GM23338 (cell line): ENCODE measurements around the gene TMEM87B. TPM values are rescaled to one million over a fixed set of nuclear protein-coding genes. Genes with fewer than 3 reads are reported as not detected.

Experiments used
- ATAC-seq: fragments of 200-7000 bp; cut with Tn5 transposase; 3 replicates; pipeline ENCODE4 v1.9.1; 2020
- DNase-seq: peaks from one replicate; pipeline ENCODE4 v3.0.0-alpha.2; 2015; ENCODE audit warnings: low spot score
- H2AFZ ChIP-seq: fragments of 200-600 bp; sonication (generic); 2 replicates; pipeline ENCODE4 v1.8.0; 2016; ENCODE audit warnings: antibody characterized with exemption, mild to moderate bottlenecking, moderate library complexity
- H3F3A ChIP-seq: fragments of 200-600 bp; sonication (generic); replicated peaks from 2 replicates; pipeline ENCODE4 v1.8.0; 2017; ENCODE audit warnings: antibody characterized with exemption, mixed run types, low read depth
- H3K27ac ChIP-seq: fragments of 200-600 bp; sonication (generic); 2 replicates; pipeline ENCODE4 v1.6.1; 2016; ENCODE audit warnings: low read depth
- H3K27me3 ChIP-seq: fragments of 200-600 bp; sonication (generic); 2 replicates; pipeline ENCODE4 v1.8.0; 2016; ENCODE audit warnings: mild to moderate bottlenecking, mixed run types, moderate library complexity; ENCODE audit not compliant: insufficient read depth
- H3K36me3 ChIP-seq: fragments of 200-600 bp; sonication (generic); 2 replicates; pipeline ENCODE4 v1.8.0; 2016; ENCODE audit warnings: mild to moderate bottlenecking; ENCODE audit not compliant: insufficient read depth
- H3K4me1 ChIP-seq: fragments of 200-600 bp; sonication (generic); 2 replicates; pipeline ENCODE4 v1.8.0; 2016; ENCODE audit warnings: mild to moderate bottlenecking, moderate library complexity; ENCODE audit not compliant: insufficient read depth
- H3K4me2 ChIP-seq: fragments of 200-600 bp; sonication (generic); 2 replicates; pipeline ENCODE4 v1.7.1; 2017; ENCODE audit warnings: mixed run types
- H3K4me3 ChIP-seq: fragments of 200-600 bp; sonication (generic); 2 replicates; pipeline ENCODE4 v1.6.1; 2016; ENCODE audit warnings: mixed run types
- H3K79me2 ChIP-seq: fragments of 200-600 bp; sonication (generic); replicated peaks from 2 replicates; pipeline ENCODE4 v1.8.0; 2017; ENCODE audit warnings: mild to moderate bottlenecking; ENCODE audit not compliant: insufficient read depth
- H3K9me2 ChIP-seq: fragments of 200-600 bp; sonication (generic); 2 replicates; pipeline ENCODE4 v1.8.0; 2017; ENCODE audit not compliant: insufficient read depth
- H4K20me1 ChIP-seq: fragments of 200-600 bp; sonication (generic); replicated peaks from 2 replicates; pipeline ENCODE4 v1.8.0; 2017; ENCODE audit warnings: mild to moderate bottlenecking; ENCODE audit not compliant: insufficient read depth
- H3K27ac Mint-ChIP-seq: 2 replicates; pipeline ENCODE4 v1.8.0; 2020; ENCODE audit warnings: inconsistent platforms, mild to moderate bottlenecking, moderate library complexity, mixed read lengths
- H3K27me3 Mint-ChIP-seq: 3 replicates; pipeline ENCODE4 v1.8.0; 2022; ENCODE audit warnings: low read depth, mild to moderate bottlenecking, moderate library complexity, mixed read lengths, inconsistent platforms; ENCODE audit not compliant: insufficient read depth, poor library complexity
- H3K36me3 Mint-ChIP-seq: 3 replicates; pipeline ENCODE4 v1.8.0; 2021; ENCODE audit warnings: low read depth, mild to moderate bottlenecking, inconsistent platforms, moderate library complexity, mixed read lengths
- H3K4me1 Mint-ChIP-seq: 3 replicates; pipeline ENCODE4 v1.8.0; 2020; ENCODE audit warnings: mild to moderate bottlenecking, inconsistent platforms, mixed read lengths
- H3K4me3 Mint-ChIP-seq: 3 replicates; pipeline ENCODE4 v1.8.0; 2021; ENCODE audit warnings: moderate library complexity, mild to moderate bottlenecking, inconsistent platforms, mixed read lengths
- H3K9me3 Mint-ChIP-seq: 3 replicates; pipeline ENCODE4 v1.8.0; 2020; ENCODE audit warnings: moderate library complexity, mild to moderate bottlenecking, inconsistent platforms, mixed read lengths
- CTCF ChIP-seq, 2 experiments: fragments of 200-600 bp in 1 of 2; sonication (generic) in 1 of 2; conservative IDR thresholded peaks; 2 replicates each; pipeline versions ENCODE4 v1.5.1 to v1.6.1; 2016 to 2017; ENCODE audit warnings: antibody characterized with exemption in 2 of 2, low read depth in 2 of 2, mild to moderate bottlenecking in 2 of 2, moderate library complexity in 1 of 2
- ETS1 ChIP-seq: IDR thresholded peaks from 2 replicates; pipeline ENCODE4 v1.6.1; 2016; ENCODE audit warnings: antibody characterized with exemption
- EZH2 ChIP-seq: fragments of 200-600 bp; sonication (generic); IDR thresholded peaks from one replicate; pipeline ENCODE4 v1.8.0; 2017; ENCODE audit warnings: antibody characterized with exemption, mild to moderate bottlenecking, low read depth; ENCODE audit not compliant: unreplicated experiment
- EZH2phosphoT487 ChIP-seq: fragments of 200-600 bp; sonication (generic); IDR thresholded peaks from one replicate; pipeline ENCODE4 v1.8.1; 2018; ENCODE audit warnings: antibody characterized with exemption; ENCODE audit not compliant: unreplicated experiment
- POLR2AphosphoS5 ChIP-seq: IDR thresholded peaks from 2 replicates; pipeline ENCODE4 v1.6.1; 2016; ENCODE audit warnings: antibody characterized with exemption, low read depth
- STAT1 ChIP-seq: IDR thresholded peaks from one replicate; pipeline ENCODE4 v1.6.1; 2016; ENCODE audit warnings: antibody characterized with exemption; ENCODE audit not compliant: unreplicated experiment
- ZNF331 ChIP-seq: fragments of 250-450 bp; sonication (Bioruptor Pico); IDR thresholded peaks from 2 replicates; pipeline ENCODE4 v1.5.0; 2020; ENCODE audit warnings: low read depth, mild to moderate bottlenecking, moderate library complexity
- polyA plus RNA-seq: library from polyadenylated mRNA; unstranded; fragments of >200 nt; fragmentation: Nextera tagmentation; extraction: Ambion mirVana; gene quantifications from 2 replicates; pipeline ENCODE4 v1.2.1, GENCODE V29; 2016
- total RNA-seq: library from RNA; depleted of rRNA; stranded (reverse); fragments of >200 nt; shearing (Covaris generic); gene quantifications from 2 replicates; pipeline ENCODE4 v1.2.3, GENCODE V29; 2014

Gene TMEM87B
- total and polyA plus RNA-seq, 2 experiments from 2014 or later: 7.0 to 15.4 TPM

- no peak for TF ChIP-seq STAT1
These were observed 44.3 kb upstream of the TMEM87B start (continued) for GRCh38 chr2:112010751-112011150.

- H3K36me3 Mint-ChIP-seq: peaks cover 5% of the 10 kb centered on the region; the same call in 1 of the 3 replicates
These were observed 42.5 kb upstream of the TMEM87B start for GRCh38 chr2:112012556-112012955.

GRCh38 chr2:112018846-112019245, 36.2 kb upstream of the TMEM87B start:
- Histone ChIP-seq H3K9me2 (no peaks in the 10 kb centered on the region), H4K20me1 (no peaks in the 10 kb centered on the region), H3F3A (no peaks in the 10 kb centered on the region), H3K4me1 (no peaks in the 10 kb centered on the region), H3K79me2 (no peaks in the 10 kb centered on the region), H3K27me3 (no peaks in the 10 kb centered on the region), H2AFZ (no peak overlapping the region), H3K36me3 (no peaks in the 10 kb centered on the region), H3K4me3 (no peak overlapping the region), H3K27ac (no peak overlapping the region), H3K4me2 (no peak overlapping the region)
- Mint-ChIP-seq H3K4me3 (no peak overlapping the region), H3K36me3 (peaks cover 8% of the 10 kb centered on the region; the same call in 2 of the 3 replicates), H3K9me3 (no peaks in the 10 kb centered on the region), H3K27ac (no peak overlapping the region), H3K27me3 (no peaks in the 10 kb centered on the region), H3K4me1 (peaks cover 11% of the 10 kb centered on the region; the same call in 2 of the 3 replicates)
- no peak for ATAC-seq
- TF ChIP-seq CTCF (conservative IDR thresholded peaks at IDR 0.05; ENCODE audit: low read depth in 2 of 2): no peak
- TF ChIP-seq ETS1: no peak
- no peak for TF ChIP-seq EZH2phosphoT487
- no peak for TF ChIP-seq ZNF331 (CRISPR knock-in tag)
- DNase-seq: no peak

More at GRCh38 chr2:112012556-112012955, 42.5 kb upstream of the TMEM87B start:
- H4K20me1 ChIP-seq: no peaks in the 10 kb centered on the region; the same call in 1 of the 2 replicates
- no peak overlapping the region for H2AFZ ChIP-seq
- H3K9me3 Mint-ChIP-seq: no peaks in the 10 kb centered on the region
- no peaks in the 10 kb centered on the region for H3K4me1 ChIP-seq
- no peak overlapping the region for H3K4me2 ChIP-seq
- no peaks in the 10 kb centered on the region for H3K79me2 ChIP-seq
- ATAC-seq (no peak), DNase-seq (no peak)
- TF ChIP-seq POLR2AphosphoS5 (no peak), EZH2phosphoT487 (no peak), EZH2 (no peak), STAT1 (no peak), ETS1 (no peak)
- H3K27me3 Mint-ChIP-seq: peaks cover 2% of the 10 kb centered on the region
- no peaks in the 10 kb centered on the region for H3K9me2 ChIP-seq
- no peak overlapping the region for H3K27ac ChIP-seq
- H3K36me3 ChIP-seq: no peaks in the 10 kb centered on the region
- no peak overlapping the region for H3K4me3 Mint-ChIP-seq
- no peaks in the 10 kb centered on the region for H3K27me3 ChIP-seq
- H3F3A ChIP-seq: no peaks in the 10 kb centered on the region
- H3K4me1 Mint-ChIP-seq: no peaks in the 10 kb centered on the region
- no peak overlapping the region for H3K27ac Mint-ChIP-seq
- H3K4me3 ChIP-seq: no peak overlapping the region
